HepG2 (cell line): ENCODE measurements around the gene BLZF1. TPM values are rescaled to one million over a fixed set of nuclear protein-coding genes. Genes with fewer than 3 reads are reported as not detected.
"Not testable (repeated sequence)": the region's sequence is repeated elsewhere in the genome, so short reads cannot be mapped to it uniquely, and the experiment has no call there.

ENCODE experiments used
- ATAC-seq: fragments of 200-7000 bp; cut with Tn5 transposase; 3 replicates; pipeline ENCODE4 v1.9.1; 2020; ENCODE audit warnings: mild to moderate bottlenecking, moderate library complexity
- BruUV-seq: library from RNA; stranded (reverse); fragments of 400-500 nt; replicated peaks from 2 replicates; lab custom pipeline; 2021; lab: Mats Ljungman, UMichigan
- CTCF ChIA-PET: fragments of 300-600 bp; formaldehyde crosslinking; extraction: SDS; loops from one replicate; lab custom pipeline; 2021; ENCODE audit warnings: low total read pairs, inconsistent platforms, low intra/inter-chr PET ratio; lab: Yijun Ruan, JAX
- POLR2A ChIA-PET: fragments of 350-600 bp; sonication (Branson Sonifier 250); formaldehyde crosslinking; loops from one replicate; lab custom pipeline; 2020; ENCODE audit warnings: antibody characterized with exemption, inconsistent platforms; lab: Yijun Ruan, JAX
- DNase-seq: peaks from one replicate; pipeline ENCODE4 v3.0.0-alpha.2; 2015; ENCODE audit warnings: low spot score
- FAIRE-seq: peaks from 3 replicates; lab custom pipeline; 2011; peaks lifted over from hg19 to GRCh38; lab: Jason Lieb, UNC
- H2AFZ ChIP-seq: one replicate; pipeline ENCODE4 v1.6.1; 2011; ENCODE audit warnings: low read length, inconsistent platforms
- H3K27ac ChIP-seq: fragments of 300-600 bp; 3 replicates; pipeline ENCODE4 v1.8.0; 2011; ENCODE audit warnings: mixed run types, mild to moderate bottlenecking, mixed read lengths, low read length, inconsistent platforms; ENCODE audit not compliant: insufficient read depth; ENCODE audit errors: extremely low read length
- H3K27me3 ChIP-seq, 2 experiments: fragments of 200-600 bp in 1 of 2; 2 replicates in 1 of 2; 3 replicates in 1 of 2; pipeline versions ENCODE4 v1.6.0 to v1.8.0; 2011; ENCODE audit warnings: low read length in 2 of 2, mild to moderate bottlenecking in 2 of 2, moderate library complexity in 2 of 2, inconsistent platforms in 1 of 2; ENCODE audit not compliant: insufficient read depth in 2 of 2, control insufficient read depth in 1 of 2
- H3K36me3 ChIP-seq, 2 experiments: fragments of 200-600 bp in 1 of 2; replicated peaks in 1 of 2; 2 replicates in 1 of 2; 3 replicates in 1 of 2; pipeline versions ENCODE4 v1.5.1 to v1.8.0; 2011; ENCODE audit warnings: low read length in 2 of 2, inconsistent platforms in 1 of 2; ENCODE audit not compliant: insufficient read depth in 2 of 2, control insufficient read depth in 1 of 2
- H3K4me1 ChIP-seq: 2 replicates; pipeline ENCODE4 v1.5.1; 2012; ENCODE audit warnings: low read length, inconsistent platforms; ENCODE audit not compliant: insufficient read depth
- H3K4me2 ChIP-seq: 2 replicates; pipeline ENCODE4 v1.6.0; 2011; ENCODE audit warnings: low read depth, low read length, inconsistent platforms
- H3K4me3 ChIP-seq, 3 experiments: fragments of 200-600 bp in 1 of 3; sonication (generic), shearing (Covaris generic) in 1 of 3; replicated peaks in 1 of 3; 2 replicates each; pipeline ENCODE4 v1.5.1; 2011 to 2016; ENCODE audit warnings: low read length in 3 of 3, inconsistent platforms in 2 of 3, low read depth in 2 of 3, mild to moderate bottlenecking in 2 of 3, control low read depth in 1 of 3, mixed read lengths in 1 of 3; ENCODE audit not compliant: insufficient read depth in 1 of 3
- H3K79me2 ChIP-seq: one replicate; pipeline ENCODE4 v1.6.1; 2011; ENCODE audit warnings: low read length, inconsistent platforms; ENCODE audit not compliant: insufficient read depth
- H3K9ac ChIP-seq: 2 replicates; pipeline ENCODE4 v1.6.0; 2011; ENCODE audit warnings: mild to moderate bottlenecking, low read depth, low read length, inconsistent platforms; ENCODE audit not compliant: insufficient read depth
- H3K9me3 ChIP-seq: 2 replicates; pipeline ENCODE4 v1.5.1; 2012; ENCODE audit warnings: mild to moderate bottlenecking, low read length
- H4K20me1 ChIP-seq: 2 replicates; pipeline ENCODE4 v1.6.0; 2011; ENCODE audit warnings: inconsistent platforms, mild to moderate bottlenecking, low read length, moderate library complexity; ENCODE audit not compliant: insufficient read depth
- CCAR2 ChIP-seq: fragments of 200-400 bp; formaldehyde crosslinking; optimal IDR thresholded peaks from 2 replicates; pipeline ENCODE3; 2018; ENCODE audit warnings: low read depth, mild to moderate bottlenecking, low read length, moderate library complexity
- CEBPB ChIP-seq: IDR thresholded peaks from 2 replicates; pipeline ENCODE4 v1.6.1; 2011; ENCODE audit warnings: low read depth, low read length, improper control_type of control experiment, borderline replicate concordance
- GABPA ChIP-seq, 2 experiments: IDR thresholded peaks; 2 replicates each; pipeline ENCODE4 v1.6.1; 2011 to 2016; ENCODE audit warnings: low read depth in 2 of 2, low read length in 1 of 2, missing biosample characterization in 1 of 2, missing genetic modification characterization in 1 of 2
- HNF4A ChIP-seq: sonication (generic); formaldehyde crosslinking; IDR thresholded peaks from 2 replicates; pipeline ENCODE4 v1.4.0; 2020; ENCODE audit warnings: missing genetic modification reagents
- MEF2D ChIP-seq: sonication (generic); formaldehyde crosslinking; IDR thresholded peaks from 2 replicates; pipeline ENCODE4 v1.5.1; 2020; ENCODE audit warnings: mild to moderate bottlenecking, missing genetic modification reagents
- PHF5A ChIP-seq: IDR thresholded peaks from one replicate; pipeline ENCODE4 v1.6.1; 2018; ENCODE audit warnings: low read depth, missing genetic modification reagents; ENCODE audit not compliant: unreplicated experiment
- TEAD3 ChIP-seq: optimal IDR thresholded peaks from 2 replicates; pipeline ENCODE3; 2016; ENCODE audit warnings: borderline replicate concordance
- ZMYM3 ChIP-seq: sonication (generic); formaldehyde crosslinking; IDR thresholded peaks from 2 replicates; pipeline ENCODE4 v1.5.1; 2020; ENCODE audit warnings: mild to moderate bottlenecking, missing genetic modification reagents
- ZNF563 ChIP-seq: sonication (generic); formaldehyde crosslinking; IDR thresholded peaks from 2 replicates; pipeline ENCODE4 v1.8.0; 2022; ENCODE audit warnings: mild to moderate bottlenecking, moderate library complexity, missing genetic modification reagents
- WGBS: methylation state at CpG from one replicate; pipeline ENCODE4 v1.1.6; 2017; ENCODE audit warnings: low lambda C conversion rate; 5-methylcytosine and 5-hydroxymethylcytosine counted together
- in situ Hi-C: cut with HindIII; loops from 2 replicates; pipeline ENCODE4 v1.10.0; 2017; ENCODE audit warnings: low pct_unique_long_range_greater_than_20kb; ENCODE audit not compliant: extremely low pct_ligation_motif_present
- intact Hi-C: fragments of 100-400 bp; cut with micrococcal nuclease; formaldehyde crosslinking; loops from one replicate; pipeline ENCODE4 v1.10.0; 2022; ENCODE audit not compliant: unreplicated experiment
- polyA plus RNA-seq, 8 experiments: library from polyadenylated mRNA; depleted of rRNA in 3 of 8; stranded (reverse) in 7 of 8; unstranded in 1 of 8; fragments of >200 nt; fragmentation: Illumina TruSeq in 4 of 8; extraction: Trizol in 4 of 8; gene quantifications; 2 replicates each; pipeline versions ENCODE4 v1.2.1 to v1.2.3, GENCODE V29; 2011 to 2016; ENCODE audit warnings: low read depth in 4 of 8, missing spikeins in 1 of 8, mixed read lengths in 1 of 8; ENCODE audit not compliant: insufficient read depth in 1 of 8
- total RNA-seq, 5 experiments: library from RNA; depleted of rRNA; stranded (reverse); fragments of >200 nt; fragmentation: Illumina TruSeq; extraction: Trizol; gene quantifications; 2 replicates each; pipeline ENCODE4 v1.2.3, GENCODE V29; 2016; ENCODE audit warnings: low read depth in 1 of 5
- TF ChIP-seq, protein P1 (sequence below): IDR thresholded peaks from 2 replicates; pipeline ENCODE4 v1.6.1; 2016; ENCODE audit warnings: missing compliant biosample characterization, missing genetic modification reagents, borderline replicate concordance
- TF ChIP-seq, protein P2 (sequence below): sonication (generic); formaldehyde crosslinking; conservative IDR thresholded peaks from 2 replicates; pipeline ENCODE4 v1.4.0; 2020; ENCODE audit warnings: missing genetic modification reagents

The BLZF1 gene
- total and polyA plus RNA-seq, 2 of the 13 experiments (the other 11 are each of a cell fraction or from before 2014, with no cell fraction given): 4.5 to 13.7 TPM

DNA sequence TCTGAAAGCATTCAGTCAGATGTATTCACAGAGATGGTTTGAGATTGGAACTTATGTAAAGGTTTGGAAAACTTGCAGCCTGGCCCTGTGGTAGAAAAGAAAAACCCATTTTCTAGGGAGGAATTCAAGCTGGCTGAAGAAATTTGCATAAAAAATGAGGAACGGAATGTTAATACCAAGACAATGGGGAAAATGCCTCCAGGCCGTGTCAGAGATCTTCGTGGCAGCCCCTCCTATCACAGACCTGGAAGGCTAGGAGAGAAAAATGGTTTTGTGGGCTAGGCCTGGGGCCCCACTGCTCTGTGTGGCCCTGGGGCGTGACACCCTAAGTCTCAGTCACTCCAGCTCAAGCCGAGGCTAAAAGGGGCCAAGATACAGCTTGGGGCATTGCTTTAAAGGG is 27.1 kb upstream of the BLZF1 start:
- no peak for ATAC-seq
- H2AFZ ChIP-seq: no peak overlapping the region
- no TSS peak for BruUV-seq
- in situ Hi-C loops: loop anchor here (10.0 kb wide), 1 partner anchor 216 kb away; no protein-coding TSS in a partner anchor
- H3K79me2 ChIP-seq: no peaks in the 10 kb centered on the region
- H3K9ac ChIP-seq: no peak overlapping the region
- WGBS: 97% methylated on average over 4 of the region's 5 CpGs
- no peaks in the 10 kb centered on the region for H3K36me3 ChIP-seq
- H4K20me1 ChIP-seq: no peaks in the 10 kb centered on the region
- no peaks in the 10 kb centered on the region for H3K9me3 ChIP-seq
- H3K4me2 ChIP-seq: no peak overlapping the region
- H3K4me3 ChIP-seq: no peak overlapping the region
- no peak for FAIRE-seq
- peaks cover 19% of the 10 kb centered on the region for H3K4me1 ChIP-seq
- intact Hi-C loops: no loop called here
- H3K27me3 ChIP-seq: no peaks in the 10 kb centered on the region
- ChIA-PET CTCF (no interaction called here), POLR2A (no interaction called here)
- no peak for DNase-seq
- TF ChIP-seq CCAR2 (no peak), MEF2D (no peak), ZMYM3 (no peak), HNF4A (no peak), ZNF563 (CRISPR knock-in tag) (no peak), PHF5A (CRISPR knock-in tag) (no peak), CEBPB (no peak), TEAD3 (CRISPR knock-in tag) (no peak), GABPA (IDR thresholded peaks at IDR 0.05; ENCODE audit: low read depth, low read length) (no peak), GABPA (CRISPR knock-in tag; IDR thresholded peaks at IDR 0.05; ENCODE audit: low read depth) (no peak)
- TF ChIP-seq, protein P1, sequence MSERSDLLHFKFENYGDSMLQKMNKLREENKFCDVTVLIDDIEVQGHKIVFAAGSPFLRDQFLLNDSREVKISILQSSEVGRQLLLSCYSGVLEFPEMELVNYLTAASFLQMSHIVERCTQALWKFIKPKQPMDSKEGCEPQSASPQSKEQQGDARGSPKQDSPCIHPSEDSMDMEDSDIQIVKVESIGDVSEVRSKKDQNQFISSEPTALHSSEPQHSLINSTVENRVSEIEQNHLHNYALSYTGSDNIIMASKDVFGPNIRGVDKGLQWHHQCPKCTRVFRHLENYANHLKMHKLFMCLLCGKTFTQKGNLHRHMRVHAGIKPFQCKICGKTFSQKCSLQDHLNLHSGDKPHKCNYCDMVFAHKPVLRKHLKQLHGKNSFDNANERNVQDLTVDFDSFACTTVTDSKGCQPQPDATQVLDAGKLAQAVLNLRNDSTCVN: no peak
- TF ChIP-seq, protein P2, sequence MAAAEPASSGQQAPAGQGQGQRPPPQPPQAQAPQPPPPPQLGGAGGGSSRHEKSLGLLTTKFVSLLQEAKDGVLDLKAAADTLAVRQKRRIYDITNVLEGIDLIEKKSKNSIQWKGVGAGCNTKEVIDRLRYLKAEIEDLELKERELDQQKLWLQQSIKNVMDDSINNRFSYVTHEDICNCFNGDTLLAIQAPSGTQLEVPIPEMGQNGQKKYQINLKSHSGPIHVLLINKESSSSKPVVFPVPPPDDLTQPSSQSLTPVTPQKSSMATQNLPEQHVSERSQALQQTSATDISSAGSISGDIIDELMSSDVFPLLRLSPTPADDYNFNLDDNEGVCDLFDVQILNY: no peak
- H3K27ac ChIP-seq: no peak overlapping the region

DNA sequence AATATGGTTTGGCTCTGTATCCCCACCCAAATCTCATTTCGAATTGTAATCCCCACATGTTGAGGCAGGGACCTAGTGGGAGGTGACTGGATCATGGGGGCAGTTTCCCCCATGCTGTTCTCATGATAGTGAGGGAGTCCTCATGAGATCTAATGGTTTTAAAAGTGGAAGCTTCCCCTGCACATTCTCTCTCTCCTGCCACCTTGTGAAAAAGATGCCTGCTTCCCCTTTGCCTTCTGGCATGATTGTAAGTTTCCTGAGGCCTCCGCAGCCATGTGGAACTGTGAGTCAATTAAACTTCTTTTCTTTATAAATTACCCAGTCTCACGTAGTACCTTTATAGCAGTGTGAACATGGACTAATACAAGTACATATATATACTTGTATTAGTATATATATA is 25.9 kb upstream of the BLZF1 start:
- H3K27me3 ChIP-seq, H3K9me3 ChIP-seq, POLR2A ChIA-PET, ATAC-seq, H3K79me2 ChIP-seq, BruUV-seq, FAIRE-seq, H3K4me2 ChIP-seq, H3K4me3 ChIP-seq, H4K20me1 ChIP-seq, H3K9ac ChIP-seq, H3K27ac ChIP-seq, H2AFZ ChIP-seq, intact Hi-C loops, DNase-seq, H3K36me3 ChIP-seq, CTCF ChIA-PET: not testable (repeated sequence)
- in situ Hi-C loops: loop anchor here (10.0 kb wide), 1 partner anchor 217 kb away; no protein-coding TSS in a partner anchor
- peaks cover 23% of the 10 kb centered on the region for H3K4me1 ChIP-seq
- 94% methylated on average over 3 of the region's 3 CpGs for WGBS
